ENCODE measurements around the gene EPHA6. TPM values are rescaled to one million over a fixed set of nuclear protein-coding genes. Genes with fewer than 3 reads are reported as not detected.

EPHA6 gene
- total RNA-seq, 6 donors from 2014 or later, result 0.14 to 1.0 (median 0.57) TPM; not detected in 3

GRCh38 chr3:96986241-96986640 lies 171.8 kb downstream of the EPHA6 start:
- DNase-seq (no peak), ATAC-seq (ENCODE audit: low FRiP score in 2 of 2) (no peak)
- 94 to 100% methylated on average over 1 of the region's 1 CpG for WGBS, 2 donors
- peaks cover 0 to 8% (median 2%) of the 10 kb centered on the region in 4 donors for H3K9me3 ChIP-seq
- no peaks in the 10 kb centered on the region for H3K4me1 ChIP-seq
- no peaks in the 10 kb centered on the region for H3K27me3 ChIP-seq
- no peaks in the 10 kb centered on the region for H3K36me3 ChIP-seq
- no peak for TF ChIP-seq EP300 (IDR thresholded peaks at IDR 0.05)
- no peak for TF ChIP-seq POLR2AphosphoS5 (IDR thresholded peaks at IDR 0.05)
- TF ChIP-seq POLR2A (IDR thresholded peaks at IDR 0.05), result no peak
- no peak for TF ChIP-seq CTCF (IDR thresholded peaks at IDR 0.05)
- H3K4me3 ChIP-seq, result no peak overlapping the region
- no peak overlapping the region for H3K27ac ChIP-seq

DNA sequence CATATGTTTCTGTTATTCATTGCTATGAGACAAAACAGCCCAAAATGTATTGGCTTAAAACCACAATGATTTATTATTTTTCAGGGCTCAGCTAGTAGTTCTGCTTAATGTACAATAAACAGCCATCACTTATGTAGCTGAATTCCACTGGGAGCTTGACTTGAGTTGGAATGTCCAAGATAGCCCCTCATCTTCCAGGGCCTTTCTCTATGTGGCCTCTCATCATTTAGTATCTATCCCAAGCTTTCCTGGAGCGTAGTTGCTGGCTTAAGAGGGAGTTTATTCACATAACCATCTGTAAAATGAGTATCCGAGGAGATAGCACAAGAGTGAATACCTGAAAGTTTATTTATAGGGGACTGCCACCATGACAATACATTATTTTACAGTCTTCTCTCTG lies 176.8 kb downstream of the EPHA6 start:
- Histone ChIP-seq H3K27ac (no peak overlapping the region), H3K4me3 (no peak overlapping the region), H3K9me3 (no peaks in the 10 kb centered on the region), H3K4me1 (no peaks in the 10 kb centered on the region), H3K36me3 (no peaks in the 10 kb centered on the region), H3K27me3 (no peaks in the 10 kb centered on the region)
- no peak for DNase-seq
- TF ChIP-seq POLR2A (IDR thresholded peaks at IDR 0.05) (no peak), CTCF (IDR thresholded peaks at IDR 0.05) (no peak), POLR2AphosphoS5 (IDR thresholded peaks at IDR 0.05) (no peak), EP300 (IDR thresholded peaks at IDR 0.05) (no peak)
- no peak for ATAC-seq (ENCODE audit: low FRiP score in 2 of 2)
- WGBS, 2 donors, result 68 to 77% methylated on average over 2 of the region's 2 CpGs

GRCh38 chr3:96991800-96992365 lies 177.5 kb downstream of the EPHA6 start:
- Histone ChIP-seq H3K36me3 (no peaks in the 10 kb centered on the region), H3K9me3 (no peaks in the 10 kb centered on the region), H3K27ac (no peak overlapping the region), H3K27me3 (no peaks in the 10 kb centered on the region), H3K4me3 (no peak overlapping the region), H3K4me1 (no peaks in the 10 kb centered on the region)
- TF ChIP-seq EP300 (IDR thresholded peaks at IDR 0.05), result no peak
- 63 to 72% methylated on average over 4 of the region's 4 CpGs for WGBS, 2 donors
- DNase-seq (no peak), ATAC-seq (ENCODE audit: low FRiP score in 2 of 2) (peak in 1 of 2 donors; percentile 31)

- no peak overlapping the region for H3K4me3 ChIP-seq
- DNase-seq (no peak), ATAC-seq (ENCODE audit: low FRiP score in 2 of 2) (no peak)
- H3K27ac ChIP-seq, result no peak overlapping the region
- 87 to 93% methylated on average over 3 of the region's 3 CpGs for WGBS, 2 donors
- H3K9me3 ChIP-seq, result no peaks in the 10 kb centered on the region
- no peaks in the 10 kb centered on the region for H3K4me1 ChIP-seq
- no peak for TF ChIP-seq CTCF (IDR thresholded peaks at IDR 0.05)
- TF ChIP-seq POLR2AphosphoS5 (IDR thresholded peaks at IDR 0.05), result no peak
- TF ChIP-seq EP300 (IDR thresholded peaks at IDR 0.05), result no peak
- no peak for TF ChIP-seq POLR2A (IDR thresholded peaks at IDR 0.05)
- H3K36me3 ChIP-seq, result no peaks in the 10 kb centered on the region
- no peaks in the 10 kb centered on the region for H3K27me3 ChIP-seq
Measured at GRCh38 chr3:96994988-96995387, 180.6 kb downstream of the EPHA6 start.

DNA sequence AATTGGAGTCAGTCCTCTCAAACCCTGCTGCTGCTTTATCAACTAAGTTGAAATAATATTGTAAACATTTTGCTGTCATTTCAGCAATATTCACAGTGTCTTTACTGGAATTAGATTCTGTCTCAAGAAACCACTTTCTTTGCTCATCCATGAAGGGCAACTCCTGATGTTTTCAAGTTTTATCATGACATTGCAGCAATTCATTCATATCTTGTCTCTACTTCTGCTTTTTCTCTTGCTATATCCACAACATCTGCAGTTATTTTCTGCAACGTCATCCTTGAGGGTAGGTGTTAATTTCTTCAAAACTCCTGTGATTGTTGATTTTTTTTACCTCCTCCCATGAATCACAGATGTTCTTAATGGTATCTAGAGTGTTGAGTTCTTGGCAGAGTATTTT lies 181.6 kb downstream of the EPHA6 start:
- 55 to 59% methylated on average over 1 of the region's 1 CpG for WGBS, 2 donors
- no peak for ATAC-seq (ENCODE audit: low FRiP score in 2 of 2)
- H3K27ac ChIP-seq, result no peak overlapping the region
- no peak for TF ChIP-seq EP300 (IDR thresholded peaks at IDR 0.05)
- no peak for TF ChIP-seq POLR2A (IDR thresholded peaks at IDR 0.05)
- no peak for TF ChIP-seq POLR2AphosphoS5 (IDR thresholded peaks at IDR 0.05)
- no peak for TF ChIP-seq CTCF (IDR thresholded peaks at IDR 0.05)
- no peaks in the 10 kb centered on the region for H3K27me3 ChIP-seq
- H3K4me3 ChIP-seq, result no peak overlapping the region
- no peaks in the 10 kb centered on the region for H3K9me3 ChIP-seq
- H3K36me3 ChIP-seq, result no peaks in the 10 kb centered on the region
- H3K4me1 ChIP-seq, result no peaks in the 10 kb centered on the region
- no peak for DNase-seq
